Hepatocyte (in vitro differentiated cells): ENCODE data around the gene C2CD5. TPM values are rescaled to one million over a fixed set of nuclear protein-coding genes. Genes with fewer than 3 reads are reported as not detected.
"Not testable (repeated sequence)": the region's sequence is repeated elsewhere in the genome, so short reads cannot be mapped to it uniquely, and the experiment has no call there.

Experiments
- DNase-seq: peaks from one replicate; pipeline ENCODE4 v3.0.0-alpha.2; 2016; ENCODE audit warnings: low spot score
- H2AFZ ChIP-seq: fragments of 200-600 bp; sonication (generic); 2 replicates; pipeline ENCODE4 v1.6.0; 2016; ENCODE audit warnings: antibody characterized with exemption, mild to moderate bottlenecking
- H3K27ac ChIP-seq: fragments of 200-600 bp; sonication (generic); 2 replicates; pipeline ENCODE4 v1.5.1; 2016; ENCODE audit warnings: mild to moderate bottlenecking
- H3K27me3 ChIP-seq: fragments of 200-600 bp; sonication (generic); 2 replicates; pipeline ENCODE4 v1.6.1; 2016
- H3K36me3 ChIP-seq: fragments of 200-600 bp; sonication (generic); replicated peaks from 2 replicates; pipeline ENCODE4 v1.5.1; 2016; ENCODE audit warnings: low read depth; ENCODE audit not compliant: insufficient read depth
- H3K4me1 ChIP-seq: fragments of 200-600 bp; sonication (generic); 2 replicates; pipeline ENCODE4 v1.5.1; 2016; ENCODE audit warnings: mild to moderate bottlenecking, moderate library complexity; ENCODE audit not compliant: insufficient read depth
- H3K4me2 ChIP-seq: fragments of 200-600 bp; sonication (generic); 2 replicates; pipeline ENCODE4 v1.6.0; 2016
- H3K4me3 ChIP-seq: fragments of 200-600 bp; sonication (generic); 2 replicates; pipeline ENCODE4 v1.5.1; 2016; ENCODE audit warnings: mild to moderate bottlenecking
- H3K79me2 ChIP-seq: fragments of 200-600 bp; sonication (generic); 2 replicates; pipeline ENCODE4 v1.6.0; 2017; ENCODE audit warnings: mild to moderate bottlenecking
- H3K9me2 ChIP-seq: fragments of 200-600 bp; sonication (generic); replicated peaks from 2 replicates; pipeline ENCODE4 v1.6.0; 2017; ENCODE audit warnings: mild to moderate bottlenecking; ENCODE audit not compliant: insufficient read depth
- H3K9me3 ChIP-seq: fragments of 200-600 bp; sonication (generic); 2 replicates; pipeline ENCODE4 v1.5.1; 2016; ENCODE audit warnings: low read depth, mild to moderate bottlenecking
- H4K20me1 ChIP-seq: fragments of 200-600 bp; sonication (generic); 2 replicates; pipeline ENCODE4 v1.6.0; 2016; ENCODE audit warnings: mild to moderate bottlenecking; ENCODE audit not compliant: insufficient read depth, poor library complexity, severe bottlenecking
- EZH2 ChIP-seq: fragments of 200-600 bp; sonication (generic); IDR thresholded peaks from 2 replicates; pipeline ENCODE4 v1.6.1; 2016; ENCODE audit warnings: antibody characterized with exemption, mild to moderate bottlenecking, borderline replicate concordance
- EZH2phosphoT487 ChIP-seq: fragments of 200-600 bp; sonication (generic); IDR thresholded peaks from one replicate; pipeline ENCODE4 v1.6.1; 2018; ENCODE audit warnings: antibody characterized with exemption, mild to moderate bottlenecking, low read depth, moderate library complexity; ENCODE audit not compliant: unreplicated experiment, severe bottlenecking
- WGBS: methylation state at CpG from one replicate; pipeline ENCODE4 v1.1.6; 2016; ENCODE audit warnings: low lambda C conversion rate; ENCODE audit errors: missing lambda C conversion rate; 5-methylcytosine and 5-hydroxymethylcytosine counted together
- polyA plus RNA-seq: library from polyadenylated mRNA; unstranded; fragments of >200 nt; fragmentation: Nextera tagmentation; extraction: Ambion mirVana; gene quantifications from 2 replicates; pipeline ENCODE4 v1.2.1, GENCODE V29; 2016
- total RNA-seq: library from RNA; depleted of rRNA; stranded (reverse); fragments of >200 nt; gene quantifications from 2 replicates; pipeline ENCODE4 v1.2.3, GENCODE V29; 2014
- TF ChIP-seq, protein P1 (sequence below): fragments of 200-600 bp; sonication (generic); IDR thresholded peaks from 2 replicates; pipeline ENCODE4 v1.5.1; 2016; ENCODE audit warnings: antibody characterized with exemption, mild to moderate bottlenecking; ENCODE audit not compliant: poor library complexity

C2CD5 gene
- total and polyA plus RNA-seq, 2 experiments from 2014 or later: 7.3 to 20.5 TPM

- Histone ChIP-seq H3K4me3 (no peak overlapping the region), H3K9me2 (no peaks in the 10 kb centered on the region), H3K79me2 (no peaks in the 10 kb centered on the region), H3K36me3 (no peaks in the 10 kb centered on the region), H3K4me2 (peak overlapping the region; percentile 50), H3K4me1 (peaks cover 15% of the 10 kb centered on the region), H3K27ac (peak overlapping the region; percentile 70), H3K27me3 (no peaks in the 10 kb centered on the region), H3K9me3 (no peaks in the 10 kb centered on the region), H4K20me1 (no peaks in the 10 kb centered on the region), H2AFZ (no peak overlapping the region)
- WGBS: 58% methylated on average over 4 of the region's 4 CpGs
- no peak for DNase-seq
- TF ChIP-seq EZH2phosphoT487 (no peak), EZH2 (no peak)
- TF ChIP-seq, protein P1, sequence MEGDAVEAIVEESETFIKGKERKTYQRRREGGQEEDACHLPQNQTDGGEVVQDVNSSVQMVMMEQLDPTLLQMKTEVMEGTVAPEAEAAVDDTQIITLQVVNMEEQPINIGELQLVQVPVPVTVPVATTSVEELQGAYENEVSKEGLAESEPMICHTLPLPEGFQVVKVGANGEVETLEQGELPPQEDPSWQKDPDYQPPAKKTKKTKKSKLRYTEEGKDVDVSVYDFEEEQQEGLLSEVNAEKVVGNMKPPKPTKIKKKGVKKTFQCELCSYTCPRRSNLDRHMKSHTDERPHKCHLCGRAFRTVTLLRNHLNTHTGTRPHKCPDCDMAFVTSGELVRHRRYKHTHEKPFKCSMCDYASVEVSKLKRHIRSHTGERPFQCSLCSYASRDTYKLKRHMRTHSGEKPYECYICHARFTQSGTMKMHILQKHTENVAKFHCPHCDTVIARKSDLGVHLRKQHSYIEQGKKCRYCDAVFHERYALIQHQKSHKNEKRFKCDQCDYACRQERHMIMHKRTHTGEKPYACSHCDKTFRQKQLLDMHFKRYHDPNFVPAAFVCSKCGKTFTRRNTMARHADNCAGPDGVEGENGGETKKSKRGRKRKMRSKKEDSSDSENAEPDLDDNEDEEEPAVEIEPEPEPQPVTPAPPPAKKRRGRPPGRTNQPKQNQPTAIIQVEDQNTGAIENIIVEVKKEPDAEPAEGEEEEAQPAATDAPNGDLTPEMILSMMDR: no peak
These were observed 18.0 kb upstream of the C2CD5 start for GRCh38 chr12:22562036-22563028.

GRCh38 chr12:22554750-22555149, 10.4 kb upstream of the C2CD5 start:
- not testable (repeated sequence) for H3K36me3 ChIP-seq, H3K27me3 ChIP-seq, H3K27ac ChIP-seq, H3K79me2 ChIP-seq, H3K4me2 ChIP-seq, H3K9me2 ChIP-seq, H3K9me3 ChIP-seq, H3K4me1 ChIP-seq, DNase-seq, H4K20me1 ChIP-seq, H2AFZ ChIP-seq, H3K4me3 ChIP-seq
- 74% methylated on average over 4 of the region's 4 CpGs for WGBS

DNA sequence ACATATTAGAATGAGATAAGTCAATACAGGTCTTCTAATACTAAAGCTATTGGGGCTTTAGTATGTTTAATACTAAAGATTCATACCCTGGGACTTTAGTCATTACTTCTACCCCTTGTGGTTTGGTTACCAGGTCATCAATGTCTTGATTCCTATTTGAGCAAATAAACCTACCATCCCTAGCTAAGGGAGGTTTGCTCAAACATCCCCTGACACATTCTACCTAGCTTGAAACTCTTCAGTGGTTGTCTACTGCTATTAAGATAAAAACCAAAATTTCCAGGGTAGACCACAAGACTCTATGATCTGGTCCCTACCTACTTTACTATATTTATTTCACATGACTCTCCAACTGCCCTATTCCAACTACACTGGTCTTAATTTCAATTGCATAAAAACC, 7.3 kb upstream of the C2CD5 start:
- no peaks in the 10 kb centered on the region for H3K27me3 ChIP-seq
- no peaks in the 10 kb centered on the region for H3K36me3 ChIP-seq
- no peaks in the 10 kb centered on the region for H3K9me2 ChIP-seq
- H2AFZ ChIP-seq: no peak overlapping the region
- TF ChIP-seq EZH2 (no peak), EZH2phosphoT487 (no peak)
- TF ChIP-seq, protein P1: no peak
- no peaks in the 10 kb centered on the region for H3K79me2 ChIP-seq
- H3K27ac ChIP-seq: no peak overlapping the region
- no peaks in the 10 kb centered on the region for H3K9me3 ChIP-seq
- no peaks in the 10 kb centered on the region for H4K20me1 ChIP-seq
- DNase-seq: no peak
- H3K4me3 ChIP-seq: no peak overlapping the region
- no peaks in the 10 kb centered on the region for H3K4me1 ChIP-seq
- no peak overlapping the region for H3K4me2 ChIP-seq

GRCh38 chr12:22545255-22545654, 913 bp upstream of the C2CD5 start:
- TF ChIP-seq EZH2phosphoT487: no peak
- TF ChIP-seq EZH2: no peak
- TF ChIP-seq, protein P1: no peak
- Histone ChIP-seq H3K79me2 (peaks cover 29% of the 10 kb centered on the region), H3K27me3 (no peaks in the 10 kb centered on the region), H3K27ac (peak overlapping the region; percentile 99), H3K4me2 (peak overlapping the region; percentile 79), H3K36me3 (no peaks in the 10 kb centered on the region), H3K9me2 (no peaks in the 10 kb centered on the region), H2AFZ (peak overlapping the region; percentile 99), H4K20me1 (no peaks in the 10 kb centered on the region), H3K4me3 (no peak overlapping the region), H3K4me1 (peaks cover 15% of the 10 kb centered on the region), H3K9me3 (no peaks in the 10 kb centered on the region)
- WGBS: 98% methylated on average over 6 of the region's 6 CpGs
- no peak for DNase-seq
